AG09309 (cell line): ENCODE results near the gene TP53INP2.

ENCODE experiments used
- DNase-seq: peaks from one replicate; pipeline ENCODE4 v3.0.0-alpha.2; 2010; ENCODE audit warnings: low read depth
- H3K4me3 ChIP-seq: 2 replicates; pipeline ENCODE4 v1.5.1; 2011; ENCODE audit warnings: mild to moderate bottlenecking, low read depth, low read length, moderate library complexity; ENCODE audit not compliant: control insufficient read depth
- TF ChIP-seq, protein P1 (sequence below): IDR thresholded peaks from 2 replicates; pipeline ENCODE4 v1.5.1; 2011; ENCODE audit warnings: mild to moderate bottlenecking, low read depth, low read length, inconsistent platforms; ENCODE audit not compliant: insufficient read depth, control insufficient read depth; ENCODE audit errors: missing control alignments

The TP53INP2 gene

GRCh38 chr20:34747479-34747878 lies 43.3 kb downstream of the TP53INP2 start:
- no peak for DNase-seq
- TF ChIP-seq, protein P1, sequence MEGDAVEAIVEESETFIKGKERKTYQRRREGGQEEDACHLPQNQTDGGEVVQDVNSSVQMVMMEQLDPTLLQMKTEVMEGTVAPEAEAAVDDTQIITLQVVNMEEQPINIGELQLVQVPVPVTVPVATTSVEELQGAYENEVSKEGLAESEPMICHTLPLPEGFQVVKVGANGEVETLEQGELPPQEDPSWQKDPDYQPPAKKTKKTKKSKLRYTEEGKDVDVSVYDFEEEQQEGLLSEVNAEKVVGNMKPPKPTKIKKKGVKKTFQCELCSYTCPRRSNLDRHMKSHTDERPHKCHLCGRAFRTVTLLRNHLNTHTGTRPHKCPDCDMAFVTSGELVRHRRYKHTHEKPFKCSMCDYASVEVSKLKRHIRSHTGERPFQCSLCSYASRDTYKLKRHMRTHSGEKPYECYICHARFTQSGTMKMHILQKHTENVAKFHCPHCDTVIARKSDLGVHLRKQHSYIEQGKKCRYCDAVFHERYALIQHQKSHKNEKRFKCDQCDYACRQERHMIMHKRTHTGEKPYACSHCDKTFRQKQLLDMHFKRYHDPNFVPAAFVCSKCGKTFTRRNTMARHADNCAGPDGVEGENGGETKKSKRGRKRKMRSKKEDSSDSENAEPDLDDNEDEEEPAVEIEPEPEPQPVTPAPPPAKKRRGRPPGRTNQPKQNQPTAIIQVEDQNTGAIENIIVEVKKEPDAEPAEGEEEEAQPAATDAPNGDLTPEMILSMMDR, result no peak
- no peak overlapping the region for H3K4me3 ChIP-seq

GRCh38 chr20:34748709-34749108 lies 44.6 kb downstream of the TP53INP2 start:
- TF ChIP-seq, protein P1, result no peak
- H3K4me3 ChIP-seq, result no peak overlapping the region
- no peak for DNase-seq

DNA sequence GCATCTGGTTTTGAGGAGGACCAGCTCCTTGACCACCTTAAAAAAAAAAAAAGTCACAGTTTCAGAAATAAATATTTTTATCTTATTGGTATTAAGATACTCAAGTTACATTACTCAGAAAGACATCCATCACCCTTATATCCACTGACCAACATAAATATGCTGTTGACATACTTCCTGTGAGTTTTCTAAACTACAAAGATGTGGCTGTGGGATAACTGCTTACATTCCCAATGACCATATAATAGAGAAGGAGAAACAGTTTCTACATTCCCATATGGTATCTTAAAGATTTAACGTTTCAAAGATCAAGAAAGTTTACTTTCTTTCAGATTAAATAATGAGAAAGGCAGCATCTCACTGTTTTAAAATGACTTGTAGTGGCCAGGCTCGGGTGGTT lies 46.3 kb downstream of the TP53INP2 start:
- no peak for DNase-seq
- TF ChIP-seq, protein P1, result no peak
- H3K4me3 ChIP-seq, result no peak overlapping the region

DNA sequence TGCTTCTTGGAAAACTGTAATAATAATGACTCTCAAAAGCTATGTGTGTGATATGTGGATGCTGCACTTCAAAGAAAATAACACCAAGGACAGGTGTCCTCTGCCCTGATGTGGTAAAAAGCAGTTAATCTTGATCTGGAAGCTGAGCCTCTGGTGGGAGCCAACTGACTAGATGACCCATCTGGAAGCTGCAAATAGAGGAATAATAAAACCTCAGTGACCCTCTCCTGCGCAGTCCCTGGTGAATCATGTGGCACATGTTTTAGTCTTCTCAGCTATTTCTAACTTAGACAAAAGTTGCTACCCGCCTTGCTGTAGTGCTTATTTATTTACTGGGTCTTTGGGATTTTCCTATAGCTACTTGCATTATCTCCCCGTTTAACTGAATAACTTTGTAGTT lies 47.3 kb downstream of the TP53INP2 start:
- TF ChIP-seq, protein P1, result no peak
- H3K4me3 ChIP-seq, result no peak overlapping the region
- no peak for DNase-seq

DNA sequence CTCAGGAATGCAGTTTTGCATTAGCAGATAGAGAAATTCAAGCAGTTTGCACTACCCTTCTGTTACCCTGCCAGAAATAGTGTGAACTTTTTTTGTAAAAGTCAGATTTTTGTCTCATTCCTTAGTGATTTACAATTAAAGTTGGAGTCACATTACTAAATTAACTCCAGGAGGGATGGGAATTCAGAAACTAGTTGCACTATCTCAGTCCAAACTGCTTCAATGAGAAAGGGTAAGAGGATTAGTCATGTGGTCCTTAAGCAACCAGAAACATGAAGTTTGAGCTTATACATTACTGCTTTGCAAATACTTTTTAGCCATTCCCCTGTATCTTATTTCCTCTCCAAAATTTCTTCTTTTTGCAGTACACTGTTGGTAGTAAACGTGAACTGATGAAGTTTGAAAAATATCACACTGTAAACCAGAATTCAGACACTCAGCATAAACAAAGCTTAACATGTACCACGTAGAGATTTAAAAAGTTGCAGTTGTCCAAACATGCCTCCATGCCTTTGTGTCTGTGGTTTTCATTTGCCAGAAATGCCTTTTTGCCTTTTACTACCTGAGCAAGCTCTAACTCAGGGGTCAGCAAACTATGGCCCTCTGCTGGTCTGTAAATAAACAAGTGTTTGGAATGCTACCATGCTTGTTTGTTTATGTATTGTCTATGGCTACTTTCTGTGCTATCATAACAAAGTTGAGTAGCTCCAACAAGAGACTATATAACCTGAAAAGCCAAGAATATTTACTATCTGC lies 49.7 kb downstream of the TP53INP2 start:
- DNase-seq, result peak; percentile 39
- TF ChIP-seq, protein P1, result no peak
- no peak overlapping the region for H3K4me3 ChIP-seq

DNA sequence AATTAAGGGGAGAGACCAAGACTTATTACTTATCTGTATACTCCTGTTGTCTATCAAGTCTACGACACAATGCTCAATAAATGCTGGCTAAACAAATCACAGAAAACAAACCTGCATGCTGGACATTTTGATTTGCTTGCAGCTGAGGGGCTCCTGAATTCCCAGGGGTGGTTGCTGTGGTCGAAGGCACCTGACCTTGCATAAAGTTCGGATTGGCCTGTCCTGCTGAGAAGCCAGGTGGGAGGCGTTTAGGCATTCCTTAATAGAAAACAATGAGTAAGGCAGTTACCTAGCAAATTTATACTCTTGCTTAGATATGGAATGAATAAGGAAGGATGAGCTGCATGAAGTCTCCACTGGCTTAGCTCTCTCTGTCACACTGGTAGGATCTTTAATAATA lies 50.5 kb downstream of the TP53INP2 start:
- TF ChIP-seq, protein P1, result no peak
- DNase-seq, result no peak

More for the DNA sequence above, 50.5 kb downstream of the TP53INP2 start:
- no peak overlapping the region for H3K4me3 ChIP-seq
